ENCODE results near the gene HPSE2. TPM values are rescaled to one million over a fixed set of nuclear protein-coding genes. Genes with fewer than 3 reads are reported as not detected.

The HPSE2 gene
- polyA plus RNA-seq, 1 of the 3 experiments (the other 2 are of a cell fraction), result not detected

DNA sequence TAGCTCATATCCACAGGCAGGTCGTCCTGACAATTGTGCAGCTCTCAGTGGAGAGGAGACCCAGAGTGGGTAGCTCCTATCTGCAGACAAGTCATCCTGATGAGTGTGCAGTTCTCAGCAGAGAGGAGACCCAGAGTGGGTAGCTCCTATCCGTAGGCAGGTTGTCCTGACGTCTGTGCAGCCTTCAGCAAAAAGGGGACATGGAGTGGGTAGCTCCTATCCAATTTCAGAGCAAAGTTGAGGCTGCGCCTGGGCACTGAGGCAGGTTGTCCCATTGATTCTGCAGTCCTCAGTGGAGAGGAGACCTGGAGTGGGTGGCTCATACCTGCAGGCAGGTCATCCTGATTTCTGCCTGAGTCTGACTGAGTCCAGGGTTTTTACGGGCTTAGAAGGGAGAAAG, 111.8 kb downstream of the HPSE2 start (continued):
- no peak for TF ChIP-seq RAD21 (IDR thresholded peaks at IDR 0.05; ENCODE audit: low read length)
- TF ChIP-seq CHD2 (IDR thresholded peaks at IDR 0.05; ENCODE audit: low read length, partially characterized antibody), result no peak
- TF ChIP-seq, protein P1, sequence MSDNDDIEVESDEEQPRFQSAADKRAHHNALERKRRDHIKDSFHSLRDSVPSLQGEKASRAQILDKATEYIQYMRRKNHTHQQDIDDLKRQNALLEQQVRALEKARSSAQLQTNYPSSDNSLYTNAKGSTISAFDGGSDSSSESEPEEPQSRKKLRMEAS (IDR thresholded peaks at IDR 0.05; ENCODE audit: low read depth), result no peak
- TF ChIP-seq, protein P2, sequence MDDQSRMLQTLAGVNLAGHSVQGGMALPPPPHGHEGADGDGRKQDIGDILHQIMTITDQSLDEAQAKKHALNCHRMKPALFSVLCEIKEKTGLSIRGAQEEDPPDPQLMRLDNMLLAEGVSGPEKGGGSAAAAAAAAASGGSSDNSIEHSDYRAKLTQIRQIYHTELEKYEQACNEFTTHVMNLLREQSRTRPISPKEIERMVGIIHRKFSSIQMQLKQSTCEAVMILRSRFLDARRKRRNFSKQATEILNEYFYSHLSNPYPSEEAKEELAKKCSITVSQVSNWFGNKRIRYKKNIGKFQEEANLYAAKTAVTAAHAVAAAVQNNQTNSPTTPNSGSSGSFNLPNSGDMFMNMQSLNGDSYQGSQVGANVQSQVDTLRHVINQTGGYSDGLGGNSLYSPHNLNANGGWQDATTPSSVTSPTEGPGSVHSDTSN (IDR thresholded peaks at IDR 0.05), result no peak
- TF ChIP-seq ZBTB33 (IDR thresholded peaks at IDR 0.05; ENCODE audit: borderline replicate concordance, low read depth), result no peak
- TF ChIP-seq, protein P3, sequence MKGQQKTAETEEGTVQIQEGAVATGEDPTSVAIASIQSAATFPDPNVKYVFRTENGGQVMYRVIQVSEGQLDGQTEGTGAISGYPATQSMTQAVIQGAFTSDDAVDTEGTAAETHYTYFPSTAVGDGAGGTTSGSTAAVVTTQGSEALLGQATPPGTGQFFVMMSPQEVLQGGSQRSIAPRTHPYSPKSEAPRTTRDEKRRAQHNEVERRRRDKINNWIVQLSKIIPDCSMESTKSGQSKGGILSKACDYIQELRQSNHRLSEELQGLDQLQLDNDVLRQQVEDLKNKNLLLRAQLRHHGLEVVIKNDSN (IDR thresholded peaks at IDR 0.05; ENCODE audit: borderline replicate concordance, low read depth), result no peak
- no peak for TF ChIP-seq EP300 (IDR thresholded peaks at IDR 0.05; ENCODE audit: borderline replicate concordance in 1 of 2, low read depth in 1 of 2, low read length in 1 of 2)
- TF ChIP-seq, protein P4, sequence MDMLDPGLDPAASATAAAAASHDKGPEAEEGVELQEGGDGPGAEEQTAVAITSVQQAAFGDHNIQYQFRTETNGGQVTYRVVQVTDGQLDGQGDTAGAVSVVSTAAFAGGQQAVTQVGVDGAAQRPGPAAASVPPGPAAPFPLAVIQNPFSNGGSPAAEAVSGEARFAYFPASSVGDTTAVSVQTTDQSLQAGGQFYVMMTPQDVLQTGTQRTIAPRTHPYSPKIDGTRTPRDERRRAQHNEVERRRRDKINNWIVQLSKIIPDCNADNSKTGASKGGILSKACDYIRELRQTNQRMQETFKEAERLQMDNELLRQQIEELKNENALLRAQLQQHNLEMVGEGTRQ (IDR thresholded peaks at IDR 0.05; ENCODE audit: borderline replicate concordance, low read depth, low read length), result no peak
- no peak for TF ChIP-seq JUND (IDR thresholded peaks at IDR 0.05)

- H3K9me2 ChIP-seq, result no peaks in the 10 kb centered on the region
- no peaks in the 10 kb centered on the region; a peak in 1 of 4 replicates for H3K4me1 ChIP-seq (ENCODE audit: control insufficient read depth in 1 of 2, insufficient read depth in 2 of 2, low read depth in 1 of 2, low read length in 1 of 2)
- no peaks in the 10 kb centered on the region for H4K20me1 ChIP-seq (ENCODE audit: insufficient read depth)
- H3K79me2 ChIP-seq (ENCODE audit: insufficient read depth), result no peaks in the 10 kb centered on the region
- TF ChIP-seq CTCF (IDR thresholded peaks at IDR 0.05), result no peak
- no peak for TF ChIP-seq ELF1 (IDR thresholded peaks at IDR 0.05)
- no peaks in the 10 kb centered on the region for H3K36me3 ChIP-seq (replicated peaks in 1 of 2; ENCODE audit: control insufficient read depth in 1 of 2, insufficient read depth in 2 of 2, low read length in 1 of 2)
- DNase-seq, result no peak
- H3K27ac ChIP-seq (ENCODE audit: low read depth in 2 of 2, low read length in 1 of 2), result no peak overlapping the region
- 26% methylated on average over 3 of the region's 3 CpGs for WGBS (ENCODE audit: low lambda C conversion rate)
- H3K9me3 ChIP-seq, result no peaks in the 10 kb centered on the region
- no peaks in the 10 kb centered on the region for H3K27me3 ChIP-seq (ENCODE audit: insufficient read depth)
- ChIA-PET POLR2A (no interaction called here), CTCF (no interaction called here)
- no peak overlapping the region for H3K4me2 ChIP-seq
- H3K9ac ChIP-seq, result no peak overlapping the region
- no peak overlapping the region for H3K4me3 ChIP-seq (ENCODE audit: low read depth in 2 of 2, low read length in 1 of 2)
- H2AFZ ChIP-seq (ENCODE audit: low read depth), result no peak overlapping the region
- no peaks in the 10 kb centered on the region for H3F3A ChIP-seq (replicated peaks; ENCODE audit: insufficient read depth)
Measured at GRCh38 chr10:99123336-99123735, 112.3 kb downstream of the HPSE2 start.

Data from SK-N-SH (cell line).